Stomach (tissue), 9 donors: Measurements from ENCODE around the gene MTNR1A. TPM values are rescaled to one million over a fixed set of nuclear protein-coding genes. Genes with fewer than 3 reads are reported as not detected.

ENCODE experiments used
- DNase-seq, 2 donors: peaks; one replicate each; pipeline versions ENCODE4 v3.0.0 to v3.0.0-alpha.2; 2013 to 2019
- H3K27ac ChIP-seq, 5 donors: fragments of 200-600 bp in 4 of 5; sonication (generic) in 4 of 5; one replicate each; pipeline ENCODE4 v1.5.1; 2013 to 2019; ENCODE audit warnings: mild to moderate bottlenecking in 1 of 5, moderate library complexity in 1 of 5
- H3K27me3 ChIP-seq, 3 donors: fragments of 200-600 bp; sonication (generic); one replicate each; pipeline ENCODE4 v1.5.1; 2017 to 2019; ENCODE audit warnings: mixed run types in 1 of 3
- H3K36me3 ChIP-seq, 4 donors: fragments of 200-600 bp; sonication (generic); 1 replicate in 3 of 4; 2 replicates in 1 of 4; pipeline ENCODE4 v1.5.1; 2016 to 2019
- H3K4me1 ChIP-seq, 4 donors: fragments of 200-600 bp; sonication (generic); one replicate each; pipeline ENCODE4 v1.5.1; 2016 to 2019
- H3K4me3 ChIP-seq, 4 donors: fragments of 200-600 bp; sonication (generic) in 3 of 4; one replicate each; pipeline ENCODE4 v1.5.1; 2016 to 2019; ENCODE audit warnings: mild to moderate bottlenecking in 1 of 4
- H3K9me3 ChIP-seq, 4 donors: fragments of 200-600 bp; sonication (generic); one replicate each; pipeline ENCODE4 v1.5.1; 2016 to 2019
- EP300 ChIP-seq: sonication (generic); formaldehyde crosslinking; IDR thresholded peaks from one replicate; pipeline ENCODE4 v1.6.1; 2017; ENCODE audit warnings: antibody characterized with exemption
- POLR2A ChIP-seq, 4 donors: fragments of 450-650 bp; IDR thresholded peaks; one replicate each; pipeline ENCODE4 v1.6.1; 2016; ENCODE audit warnings: antibody characterized with exemption in 4 of 4, control low read depth in 2 of 4, mild to moderate bottlenecking in 1 of 4, moderate library complexity in 1 of 4
- POLR2AphosphoS5 ChIP-seq, 3 donors: sonication (generic); formaldehyde crosslinking; IDR thresholded peaks; one replicate each; pipeline ENCODE4 v1.6.1; 2016; ENCODE audit warnings: antibody characterized with exemption in 3 of 3
- WGBS, 5 donors: extraction: QIAGEN DNeasy Blood & Tissue Kit in 3 of 5; methylation state at CpG; one replicate each; pipeline versions ENCODE4 v1.1.5 to v1.1.7; 2013 to 2018; 5-methylcytosine and 5-hydroxymethylcytosine counted together
- intact Hi-C: fragments of 100-400 bp; cut with DNase I; formaldehyde crosslinking; loops from one replicate; pipeline ENCODE4 v1.15.1; 2023; ENCODE audit warnings: low total_unique reads
- polyA plus RNA-seq, 3 donors: library from polyadenylated mRNA; stranded (reverse); fragments of 200-250 nt; gene quantifications; one replicate each; pipeline ENCODE4 v1.2.3, GENCODE V29; 2013
- total RNA-seq, 5 donors: library from RNA; depleted of rRNA; stranded (reverse); fragments of >200 nt; gene quantifications; one replicate each; pipeline versions ENCODE4 v1.1.0 to v1.2.3, GENCODE V29; 2014 to 2016
- TF ChIP-seq, protein P1 (sequence below), 7 experiments: fragments of 450-650 bp in 4 of 7; fragments of 200-600 bp in 3 of 7; sonication (generic) in 3 of 7; IDR thresholded peaks; one replicate each; pipeline ENCODE4 v1.5.1; 2016 to 2019; ENCODE audit warnings: antibody characterized with exemption in 7 of 7, control low read depth in 2 of 7, mild to moderate bottlenecking in 1 of 7
- donor health status: healthy with polysubstance abuse.
- donor health status: Bipolar disorder and iron deficiency.
- donor health status: healthy.

Gene MTNR1A
- total and polyA plus RNA-seq, 8 donors: 0.55 TPM; not detected in 7

DNA sequence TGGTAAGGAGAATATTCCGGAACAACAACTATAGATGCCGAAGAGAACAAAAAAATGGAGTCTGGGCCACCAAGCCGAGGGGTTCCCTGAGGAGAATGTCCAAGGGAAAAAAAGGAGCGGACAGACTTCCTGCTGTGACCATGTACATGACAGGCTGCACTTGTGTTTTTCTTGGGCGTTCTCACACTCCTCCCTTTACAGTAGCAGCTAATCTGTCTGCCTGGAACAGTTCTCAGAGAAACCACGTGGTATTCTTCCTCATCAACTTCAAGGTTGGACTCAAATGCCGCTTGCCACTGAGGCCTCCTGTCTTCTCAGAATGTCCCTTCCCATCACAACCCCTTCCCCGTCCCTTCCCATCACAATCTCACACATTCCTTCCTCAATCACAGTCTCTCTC is 30.8 kb upstream of the MTNR1A start:
- no peak overlapping the region for H3K27ac ChIP-seq
- DNase-seq: no peak
- no peaks in the 10 kb centered on the region for H3K4me1 ChIP-seq
- 78 to 90% (median 84%) methylated on average over 8 of the region's 8 CpGs for WGBS, 5 donors
- no peak overlapping the region for H3K4me3 ChIP-seq
- intact Hi-C loops: loop anchor here (10.0 kb wide), 2 partner anchors 101 to 291 kb away; no protein-coding TSS in a partner anchor
- TF ChIP-seq, protein P1, sequence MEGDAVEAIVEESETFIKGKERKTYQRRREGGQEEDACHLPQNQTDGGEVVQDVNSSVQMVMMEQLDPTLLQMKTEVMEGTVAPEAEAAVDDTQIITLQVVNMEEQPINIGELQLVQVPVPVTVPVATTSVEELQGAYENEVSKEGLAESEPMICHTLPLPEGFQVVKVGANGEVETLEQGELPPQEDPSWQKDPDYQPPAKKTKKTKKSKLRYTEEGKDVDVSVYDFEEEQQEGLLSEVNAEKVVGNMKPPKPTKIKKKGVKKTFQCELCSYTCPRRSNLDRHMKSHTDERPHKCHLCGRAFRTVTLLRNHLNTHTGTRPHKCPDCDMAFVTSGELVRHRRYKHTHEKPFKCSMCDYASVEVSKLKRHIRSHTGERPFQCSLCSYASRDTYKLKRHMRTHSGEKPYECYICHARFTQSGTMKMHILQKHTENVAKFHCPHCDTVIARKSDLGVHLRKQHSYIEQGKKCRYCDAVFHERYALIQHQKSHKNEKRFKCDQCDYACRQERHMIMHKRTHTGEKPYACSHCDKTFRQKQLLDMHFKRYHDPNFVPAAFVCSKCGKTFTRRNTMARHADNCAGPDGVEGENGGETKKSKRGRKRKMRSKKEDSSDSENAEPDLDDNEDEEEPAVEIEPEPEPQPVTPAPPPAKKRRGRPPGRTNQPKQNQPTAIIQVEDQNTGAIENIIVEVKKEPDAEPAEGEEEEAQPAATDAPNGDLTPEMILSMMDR (IDR thresholded peaks at IDR 0.05): no peak
- TF ChIP-seq POLR2A (IDR thresholded peaks at IDR 0.05): no peak
- TF ChIP-seq POLR2AphosphoS5 (IDR thresholded peaks at IDR 0.05): no peak
- no peak for TF ChIP-seq EP300
- peaks cover 0 to 12% (median 0%) of the 10 kb centered on the region in 4 donors for H3K9me3 ChIP-seq
- H3K27me3 ChIP-seq: no peaks in the 10 kb centered on the region
- peaks cover 6 to 42% (median 32%) of the 10 kb centered on the region in 4 donors for H3K36me3 ChIP-seq

DNA sequence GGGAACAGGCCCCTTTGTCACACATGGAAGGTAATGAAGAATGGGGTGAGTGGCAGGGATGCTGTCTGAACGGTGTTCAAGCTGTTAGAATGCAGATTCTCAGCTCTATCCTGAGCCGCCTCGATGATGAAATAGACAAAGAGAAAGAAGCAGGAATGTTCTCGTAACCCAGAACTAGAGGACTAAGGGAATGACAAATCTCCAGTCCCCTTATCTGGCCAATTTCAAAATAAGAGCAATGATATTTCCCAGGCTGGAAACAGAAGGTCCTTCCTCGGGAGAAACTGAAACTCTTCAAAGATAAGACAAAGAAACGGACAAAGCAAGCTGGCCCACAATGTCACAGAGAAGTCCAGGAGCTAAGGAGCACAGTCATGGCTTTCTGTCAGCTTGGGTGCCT is 29.5 kb upstream of the MTNR1A start:
- H3K27me3 ChIP-seq: no peaks in the 10 kb centered on the region
- no peaks in the 10 kb centered on the region for H3K4me1 ChIP-seq
- intact Hi-C loops: loop anchor here (10.0 kb wide), 2 partner anchors 100 to 290 kb away; no protein-coding TSS in a partner anchor
- no peak for DNase-seq
- H3K36me3 ChIP-seq: peaks cover 6 to 39% (median 30%) of the 10 kb centered on the region in 4 donors
- no peak overlapping the region for H3K27ac ChIP-seq
- H3K4me3 ChIP-seq: no peak overlapping the region
- TF ChIP-seq POLR2AphosphoS5 (IDR thresholded peaks at IDR 0.05) (no peak), EP300 (no peak), POLR2A (IDR thresholded peaks at IDR 0.05) (no peak)
- TF ChIP-seq, protein P1 (IDR thresholded peaks at IDR 0.05): no peak
- peaks cover 0 to 12% (median 0%) of the 10 kb centered on the region in 4 donors for H3K9me3 ChIP-seq
- WGBS, 5 donors: 73 to 80% (median 73%) methylated on average over 6 of the region's 6 CpGs

DNA sequence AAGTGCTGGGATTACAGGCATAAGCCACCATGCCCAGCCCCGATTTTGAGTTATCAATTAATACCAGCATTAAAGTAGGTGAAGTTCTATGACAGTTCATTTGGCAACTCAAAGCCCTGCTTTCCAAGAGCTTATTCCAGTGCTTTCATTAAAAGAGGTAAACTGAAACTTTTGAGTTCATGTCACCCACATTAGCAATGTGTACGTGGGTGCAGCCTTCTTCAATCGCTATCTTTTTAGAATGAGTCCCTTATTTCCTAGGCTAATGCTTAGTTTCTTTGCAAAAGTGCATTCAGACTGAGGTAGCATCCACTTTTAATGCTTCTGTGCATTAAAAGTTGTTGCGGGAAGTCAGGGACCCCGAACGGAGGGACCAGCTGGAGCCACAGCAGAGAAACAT is 26.1 kb upstream of the MTNR1A start:
- H3K27ac ChIP-seq: no peak overlapping the region
- TF ChIP-seq, protein P1 (IDR thresholded peaks at IDR 0.05): no peak
- TF ChIP-seq POLR2AphosphoS5 (IDR thresholded peaks at IDR 0.05) (no peak), EP300 (no peak), POLR2A (IDR thresholded peaks at IDR 0.05) (no peak)
- no peaks in the 10 kb centered on the region for H3K4me1 ChIP-seq
- DNase-seq: no peak
- peaks cover 0 to 21% (median 14%) of the 10 kb centered on the region in 4 donors for H3K36me3 ChIP-seq
- WGBS, 5 donors: 89 to 96% (median 91%) methylated on average over 6 of the region's 6 CpGs
- intact Hi-C loops: loop anchor here (10.0 kb wide), 2 partner anchors 97 to 287 kb away; no protein-coding TSS in a partner anchor
- H3K4me3 ChIP-seq: no peak overlapping the region
- H3K27me3 ChIP-seq: no peaks in the 10 kb centered on the region
- H3K9me3 ChIP-seq: peaks cover 0 to 12% (median 0%) of the 10 kb centered on the region in 4 donors

DNA sequence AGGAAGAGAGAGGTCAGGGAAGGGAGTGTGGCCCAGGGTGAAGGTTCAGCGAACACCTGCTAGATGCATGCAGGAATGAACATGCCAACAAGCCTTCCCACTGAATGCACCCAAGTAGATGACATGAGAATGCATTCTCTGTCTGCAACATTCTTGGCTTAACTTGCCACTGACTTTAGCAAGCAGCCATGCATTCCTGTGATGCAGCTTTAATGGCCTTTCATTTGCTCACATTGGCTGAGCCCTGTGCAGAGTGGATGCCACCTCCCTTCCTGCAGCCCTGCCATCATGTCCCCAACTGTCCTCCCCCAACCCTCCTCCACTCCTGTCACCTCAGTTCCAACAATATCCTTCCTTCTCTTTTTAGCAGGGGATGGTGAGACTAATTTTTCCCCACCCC is 25.3 kb upstream of the MTNR1A start:
- 86 to 92% (median 90%) methylated on average over 1 of the region's 1 CpG for WGBS, 5 donors

More for the DNA sequence above, 25.3 kb upstream of the MTNR1A start:
- no peak for DNase-seq
- H3K36me3 ChIP-seq: peaks cover 0 to 16% (median 14%) of the 10 kb centered on the region in 4 donors
- H3K27ac ChIP-seq: no peak overlapping the region
- intact Hi-C loops: loop anchor here (10.0 kb wide), 2 partner anchors 96 to 286 kb away; no protein-coding TSS in a partner anchor
- no peaks in the 10 kb centered on the region for H3K27me3 ChIP-seq
- no peaks in the 10 kb centered on the region for H3K4me1 ChIP-seq
- H3K9me3 ChIP-seq: peaks cover 0 to 12% (median 0%) of the 10 kb centered on the region in 4 donors
- no peak for TF ChIP-seq EP300
- no peak for TF ChIP-seq POLR2AphosphoS5 (IDR thresholded peaks at IDR 0.05)
- TF ChIP-seq POLR2A (IDR thresholded peaks at IDR 0.05): no peak
- TF ChIP-seq, protein P1 (IDR thresholded peaks at IDR 0.05): no peak
- H3K4me3 ChIP-seq: no peak overlapping the region
